CD8-positive, alpha-beta memory T cell (primary cell): ENCODE results near the gene RXFP4. TPM values are rescaled to one million over a fixed set of nuclear protein-coding genes. Genes with fewer than 3 reads are reported as not detected.

ENCODE experiments used
- CTCF ChIA-PET: fragments of 350-600 bp; sonication (Branson Sonifier 250); formaldehyde crosslinking; loops from one replicate; lab custom pipeline; 2021; ENCODE audit warnings: antibody characterized with exemption; lab: Charles Lee
- POLR2A ChIA-PET: fragments of 350-600 bp; sonication (Branson Sonifier 250); formaldehyde crosslinking; loops from one replicate; lab custom pipeline; 2021; ENCODE audit warnings: antibody characterized with exemption; lab: Charles Lee
- DNase-seq, 5 donors: peaks; one replicate each; pipeline versions ENCODE4 v3.0.0 to v3.0.0-alpha.2; 2020 to 2022; ENCODE audit warnings: mixed read lengths in 1 of 5
- H3K27ac ChIP-seq: one replicate; pipeline ENCODE4 v1.7.0; 2013; ENCODE audit warnings: low read depth, mild to moderate bottlenecking, low read length, moderate library complexity
- H3K27me3 ChIP-seq: 2 replicates; pipeline ENCODE4 v1.7.0; 2013; ENCODE audit warnings: low read length, mild to moderate bottlenecking; ENCODE audit not compliant: insufficient read depth, poor library complexity, severe bottlenecking
- H3K36me3 ChIP-seq: 2 replicates; pipeline ENCODE4 v1.7.0; 2013; ENCODE audit warnings: mild to moderate bottlenecking, low read length, moderate library complexity; ENCODE audit not compliant: insufficient read depth
- H3K4me1 ChIP-seq: 2 replicates; pipeline ENCODE4 v1.7.0; 2013; ENCODE audit warnings: mild to moderate bottlenecking, low read length, moderate library complexity; ENCODE audit not compliant: insufficient read depth
- H3K4me3 ChIP-seq: 2 replicates; pipeline ENCODE4 v1.7.0; 2013; ENCODE audit warnings: mild to moderate bottlenecking, low read length
- H3K9me3 ChIP-seq: 2 replicates; pipeline ENCODE4 v1.7.0; 2013; ENCODE audit warnings: mild to moderate bottlenecking, low read length
- H3K27ac Mint-ChIP-seq, 8 donors: one replicate each; pipeline ENCODE4 v1.8.0; 2020 to 2021; ENCODE audit warnings: mixed read lengths in 8 of 8, mild to moderate bottlenecking in 6 of 8, inconsistent platforms in 3 of 8, moderate library complexity in 3 of 8
- H3K27me3 Mint-ChIP-seq, 2 donors: one replicate each; pipeline ENCODE4 v1.8.0; 2020 to 2021; ENCODE audit warnings: mixed read lengths in 2 of 2, mild to moderate bottlenecking in 1 of 2, moderate library complexity in 1 of 2
- H3K36me3 Mint-ChIP-seq, 3 donors: one replicate each; pipeline ENCODE4 v1.8.0; 2020 to 2021; ENCODE audit warnings: mixed read lengths in 3 of 3, inconsistent platforms in 1 of 3, mild to moderate bottlenecking in 1 of 3
- H3K4me1 Mint-ChIP-seq, 3 donors: one replicate each; pipeline ENCODE4 v1.8.0; 2020 to 2021; ENCODE audit warnings: mixed read lengths in 3 of 3, inconsistent platforms in 1 of 3, mild to moderate bottlenecking in 1 of 3
- H3K4me3 Mint-ChIP-seq, 7 donors: one replicate each; pipeline ENCODE4 v1.8.0; 2020 to 2021; ENCODE audit warnings: mixed read lengths in 7 of 7, mild to moderate bottlenecking in 6 of 7, moderate library complexity in 4 of 7, inconsistent platforms in 2 of 7
- H3K9me3 Mint-ChIP-seq, 5 donors: one replicate each; pipeline ENCODE4 v1.8.0; 2020 to 2022; ENCODE audit warnings: mixed read lengths in 5 of 5, mild to moderate bottlenecking in 3 of 5, moderate library complexity in 2 of 5, inconsistent platforms in 1 of 5
- polyA plus RNA-seq: library from polyadenylated mRNA; unstranded; fragments of 300-500 nt; fragmentation: Illumina TruSeq; gene quantifications from one replicate; pipeline ENCODE4 v1.2.3, GENCODE V29; 2021
- total RNA-seq, 2 experiments: library from RNA; stranded (reverse); gene quantifications; one replicate each; pipeline ENCODE4 v1.2.3, GENCODE V29; 2021

The RXFP4 gene
- total and polyA plus RNA-seq, 3 experiments from 2014 or later: 0.29 TPM; not detected in 2

GRCh38 chr1:155931332-155932038 lies 10.0 kb upstream of the RXFP4 start:
- CTCF ChIA-PET: interaction anchor here (0.9 to 3.1 kb wide), 3 partner anchors 15 to 102 kb away, joined by 3 to 6 read pairs (median 5); no protein-coding TSS in a partner anchor
- DNase-seq: no peak
- peaks cover 3 to 55% (median 11%) of the 10 kb centered on the region in 3 donors for H3K36me3 Mint-ChIP-seq
- Histone ChIP-seq H3K4me1 (peaks cover 42% of the 10 kb centered on the region), H3K27me3 (no peaks in the 10 kb centered on the region), H3K4me3 (peak overlapping the region; percentile 23), H3K27ac (no peak overlapping the region), H3K36me3 (peaks cover 53% of the 10 kb centered on the region), H3K9me3 (no peaks in the 10 kb centered on the region)
- no peaks in the 10 kb centered on the region for H3K27me3 Mint-ChIP-seq
- peak overlapping the region; percentile 27 to 85 (median 61) for H3K4me3 Mint-ChIP-seq
- POLR2A ChIA-PET: interaction anchor here (0.6 to 1.3 kb wide), 3 partner anchors 15 to 133 kb away, joined by 3 to 5 read pairs (median 4); no protein-coding TSS in a partner anchor
- no peaks in the 10 kb centered on the region for H3K9me3 Mint-ChIP-seq
- peaks cover 12 to 31% (median 15%) of the 10 kb centered on the region in 3 donors for H3K4me1 Mint-ChIP-seq
- peak overlapping the region; percentile 26 to 85 (median 54) for H3K27ac Mint-ChIP-seq

GRCh38 chr1:155932081-155932480 lies 9.4 kb upstream of the RXFP4 start:
- peak overlapping the region; percentile 23 for H3K4me3 ChIP-seq

GRCh38 chr1:155932487-155932886 lies 9.0 kb upstream of the RXFP4 start:
- Histone ChIP-seq H3K9me3 (no peaks in the 10 kb centered on the region), H3K36me3 (peaks cover 43% of the 10 kb centered on the region), H3K27me3 (no peaks in the 10 kb centered on the region), H3K4me1 (peaks cover 42% of the 10 kb centered on the region), H3K27ac (no peak overlapping the region), H3K4me3 (no peak overlapping the region)
- CTCF ChIA-PET: interaction anchor here (1.3 to 3.1 kb wide), 2 partner anchors 14 to 57 kb away, joined by 3 to 6 read pairs; no protein-coding TSS in a partner anchor
- no peaks in the 10 kb centered on the region for H3K27me3 Mint-ChIP-seq
- H3K27ac Mint-ChIP-seq: peak overlapping the region in 3 of 8 donors; percentile 31 to 41 (median 40)
- DNase-seq: no peak
- H3K9me3 Mint-ChIP-seq: no peaks in the 10 kb centered on the region
- POLR2A ChIA-PET: interaction anchor here (1.1 to 1.3 kb wide), 2 partner anchors 14 to 33 kb away, joined by 3 to 4 read pairs; no protein-coding TSS in a partner anchor
- peaks cover 8 to 31% (median 8%) of the 10 kb centered on the region in 3 donors for H3K4me1 Mint-ChIP-seq
- peak overlapping the region; percentile 32 to 65 (median 62) for H3K4me3 Mint-ChIP-seq
- H3K36me3 Mint-ChIP-seq: peaks cover 0 to 45% (median 7%) of the 10 kb centered on the region in 3 donors

More at GRCh38 chr1:155932081-155932480, 9.4 kb upstream of the RXFP4 start:
- Mint-ChIP-seq H3K27me3 (no peaks in the 10 kb centered on the region), H3K36me3 (peaks cover under 1 to 49% (median 7%) of the 10 kb centered on the region in 3 donors), H3K4me3 (peak overlapping the region; percentile 29 to 65 (median 56)), H3K4me1 (peaks cover 9 to 31% (median 9%) of the 10 kb centered on the region in 3 donors), H3K27ac (peak overlapping the region in 6 of 8 donors; percentile 21 to 58 (median 42)), H3K9me3 (no peaks in the 10 kb centered on the region)
- Histone ChIP-seq H3K27ac (no peak overlapping the region), H3K4me1 (peaks cover 42% of the 10 kb centered on the region), H3K9me3 (no peaks in the 10 kb centered on the region), H3K36me3 (peaks cover 47% of the 10 kb centered on the region), H3K27me3 (no peaks in the 10 kb centered on the region)
- ChIA-PET CTCF (interaction anchor here (1.3 to 3.1 kb wide), 3 partner anchors 14 to 58 kb away, joined by 3 to 6 read pairs (median 3); no protein-coding TSS in a partner anchor), POLR2A (interaction anchor here (1.1 to 1.3 kb wide), 2 partner anchors 14 to 34 kb away, joined by 3 to 4 read pairs; no protein-coding TSS in a partner anchor)
- no peak for DNase-seq

GRCh38 chr1:155933591-155934096 lies 7.8 kb upstream of the RXFP4 start:
- Mint-ChIP-seq H3K9me3 (no peaks in the 10 kb centered on the region), H3K4me1 (peaks cover 14 to 35% (median 15%) of the 10 kb centered on the region in 3 donors), H3K27me3 (no peaks in the 10 kb centered on the region), H3K4me3 (no peak overlapping the region), H3K27ac (peak overlapping the region in 1 of 8 donors; percentile 61), H3K36me3 (peaks cover 0 to 35% (median 5%) of the 10 kb centered on the region in 3 donors)
- ChIA-PET POLR2A (interaction anchor here (0.6 to 2.5 kb wide), 6 partner anchors 13 to 349 kb away, joined by 3 to 26 read pairs (median 6); partner anchors contain the start of genes ARHGEF2 and SMG5), CTCF (interaction anchor here (0.6 to 2.4 kb wide), 8 partner anchors 11 to 395 kb away, joined by 3 to 19 read pairs (median 5); no protein-coding TSS in a partner anchor)
- H3K9me3 ChIP-seq: no peaks in the 10 kb centered on the region
- peak overlapping the region; percentile 96 for H3K4me3 ChIP-seq
- peaks cover 36% of the 10 kb centered on the region for H3K36me3 ChIP-seq
- DNase-seq: peak in 1 of 5 donors; percentile 15
- H3K4me1 ChIP-seq: peaks cover 42% of the 10 kb centered on the region
- no peaks in the 10 kb centered on the region for H3K27me3 ChIP-seq
- peak overlapping the region; percentile 97 for H3K27ac ChIP-seq

- Mint-ChIP-seq H3K36me3 (peaks cover 0 to 30% (median 3%) of the 10 kb centered on the region in 3 donors), H3K4me1 (peaks cover 9 to 34% (median 10%) of the 10 kb centered on the region in 3 donors), H3K27me3 (no peaks in the 10 kb centered on the region), H3K9me3 (no peaks in the 10 kb centered on the region), H3K4me3 (peak within 1 kb of the TSS in 2 of 7 donors; percentile 38 to 47), H3K27ac (peak within 1 kb of the TSS in 3 of 8 donors; percentile 27 to 86 (median 61))
- H3K27ac ChIP-seq: peak within 1 kb of the TSS; percentile 97
- H3K4me1 ChIP-seq: peaks cover 42% of the 10 kb centered on the region
- POLR2A ChIA-PET: interaction anchor here (0.5 to 2.5 kb wide), 11 partner anchors 10 to 349 kb away, joined by 3 to 26 read pairs (median 4); partner anchors contain the start of genes ARHGEF2 and SMG5
- CTCF ChIA-PET: interaction anchor here (0.6 to 2.4 kb wide), 10 partner anchors 8 to 396 kb away, joined by 3 to 19 read pairs (median 5); partner anchors contain the start of gene UBQLN4
- no peaks in the 10 kb centered on the region for H3K27me3 ChIP-seq
- H3K36me3 ChIP-seq: peaks cover 30% of the 10 kb centered on the region
- peak; percentile 90 to 97 (median 96) for DNase-seq
- H3K9me3 ChIP-seq: no peaks in the 10 kb centered on the region
- H3K4me3 ChIP-seq: peak within 1 kb of the TSS; percentile 96
Measured at GRCh38 chr1:155934097-155934935, 7.1 kb upstream of the RXFP4 start, which contains the start of gene KHDC4. TSS of gene KHDC4 (minus strand) at chr1:155934413. CDS start at chr1:155934373, 40 bp downstream.

- Mint-ChIP-seq H3K27ac (peak overlapping the region in 2 of 8 donors; percentile 27 to 86), H3K9me3 (no peaks in the 10 kb centered on the region), H3K27me3 (no peaks in the 10 kb centered on the region), H3K4me1 (peaks cover 8 to 31% (median 9%) of the 10 kb centered on the region in 3 donors), H3K36me3 (peaks cover 0 to 26% (median 0%) of the 10 kb centered on the region in 3 donors), H3K4me3 (peak overlapping the region in 2 of 7 donors; percentile 38 to 47)
- peak overlapping the region; percentile 96 for H3K4me3 ChIP-seq
- H3K27ac ChIP-seq: peak overlapping the region; percentile 97
- DNase-seq: no peak
- H3K4me1 ChIP-seq: peaks cover 45% of the 10 kb centered on the region
- POLR2A ChIA-PET: interaction anchor here (0.5 to 2.5 kb wide), 9 partner anchors 10 to 241 kb away, joined by 3 to 26 read pairs (median 8); partner anchors contain the start of gene ARHGEF2
- H3K27me3 ChIP-seq: no peaks in the 10 kb centered on the region
- H3K36me3 ChIP-seq: peaks cover 27% of the 10 kb centered on the region
- H3K9me3 ChIP-seq: no peaks in the 10 kb centered on the region
- CTCF ChIA-PET: interaction anchor here (0.7 to 2.4 kb wide), 8 partner anchors 8 to 131 kb away, joined by 3 to 19 read pairs (median 5); partner anchors contain the start of gene UBQLN4
Measured at GRCh38 chr1:155934936-155935590, 6.4 kb upstream of the RXFP4 start.
